HG03520 (cell line): Measurements from ENCODE around the gene NFE2L2.
"Not testable (repeated sequence)": the region's sequence is repeated elsewhere in the genome, so short reads cannot be mapped to it uniquely, and the experiment has no call there.

ENCODE experiments used
- ATAC-seq: cut with Tn5 transposase; IDR thresholded peaks from one replicate; pipeline ENCODE4 v1.9.1; 2021; ENCODE audit warnings: mild to moderate bottlenecking, moderate library complexity; ENCODE audit not compliant: unreplicated experiment

Gene NFE2L2

GRCh38 chr2:177204417-177204816 is 60.1 kb downstream of the NFE2L2 start:
- ATAC-seq, result no peak

GRCh38 chr2:177201919-177202346 is 62.6 kb downstream of the NFE2L2 start:
- ATAC-seq, result no peak

GRCh38 chr2:177200419-177200818 is 64.1 kb downstream of the NFE2L2 start:
- ATAC-seq, result not testable (repeated sequence)

- no peak for ATAC-seq
Measured at GRCh38 chr2:177195194-177195593, 69.3 kb downstream of the NFE2L2 start.

GRCh38 chr2:177193240-177193639 is 71.3 kb downstream of the NFE2L2 start:
- ATAC-seq, result no peak

- no peak for ATAC-seq
Measured at GRCh38 chr2:177192788-177193187, 71.7 kb downstream of the NFE2L2 start.

GRCh38 chr2:177190941-177191340 is 73.6 kb downstream of the NFE2L2 start:
- ATAC-seq, result no peak

GRCh38 chr2:177188482-177189469 is 75.8 kb downstream of the NFE2L2 start:
- ATAC-seq, result no peak

GRCh38 chr2:177187631-177188312 is 76.8 kb downstream of the NFE2L2 start:
- no peak for ATAC-seq

GRCh38 chr2:177186038-177186437 is 78.5 kb downstream of the NFE2L2 start:
- ATAC-seq, result not testable (repeated sequence)

- ATAC-seq, result no peak
Measured at GRCh38 chr2:177184606-177185005, 79.9 kb downstream of the NFE2L2 start.

- no peak for ATAC-seq
Measured at GRCh38 chr2:177183860-177184259, 80.7 kb downstream of the NFE2L2 start.
